SK-N-SH (cell line): ENCODE results near the gene NPDC1.

Source experiments
- RAD21 ChIP-seq: IDR thresholded peaks from 2 replicates; pipeline ENCODE4 v1.6.1; 2012; ENCODE audit warnings: mild to moderate bottlenecking, low read length
- TF ChIP-seq, protein P1 (sequence below): fragments of 200-600 bp; sonication (generic); IDR thresholded peaks from 2 replicates; pipeline ENCODE4 v1.6.1; 2017; ENCODE audit warnings: antibody characterized with exemption, mild to moderate bottlenecking, moderate library complexity

DNA sequence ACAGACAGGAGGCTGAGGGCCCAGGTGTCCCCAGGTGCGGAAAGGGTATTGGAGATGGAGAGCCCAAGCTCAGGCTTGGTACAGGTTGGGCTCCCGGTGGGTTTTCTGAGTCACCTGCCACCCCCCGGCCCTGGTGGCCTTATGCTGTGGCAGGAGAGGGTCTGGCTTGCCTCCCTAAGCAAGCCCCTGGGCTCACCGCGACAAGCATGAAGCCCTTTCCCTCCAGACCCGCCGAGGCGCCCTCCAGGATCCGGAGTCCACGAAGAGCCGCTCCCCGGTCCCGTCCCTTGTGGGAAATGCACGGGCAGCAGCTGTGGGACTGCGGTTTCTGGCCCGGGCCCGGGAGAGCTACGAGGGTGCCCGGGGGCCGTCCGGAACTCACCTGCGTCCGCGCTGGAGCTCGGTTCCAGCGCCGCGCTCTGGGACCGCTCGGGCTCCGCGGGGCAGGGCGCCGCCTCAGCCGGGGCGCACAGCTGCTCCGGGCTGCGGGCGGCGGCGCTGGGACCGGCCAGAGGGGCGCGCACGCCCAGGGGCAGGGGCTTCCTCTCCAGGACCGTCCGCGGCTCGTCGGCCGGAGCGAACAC is 23.6 kb upstream of the NPDC1 start:
- TF ChIP-seq, protein P1, sequence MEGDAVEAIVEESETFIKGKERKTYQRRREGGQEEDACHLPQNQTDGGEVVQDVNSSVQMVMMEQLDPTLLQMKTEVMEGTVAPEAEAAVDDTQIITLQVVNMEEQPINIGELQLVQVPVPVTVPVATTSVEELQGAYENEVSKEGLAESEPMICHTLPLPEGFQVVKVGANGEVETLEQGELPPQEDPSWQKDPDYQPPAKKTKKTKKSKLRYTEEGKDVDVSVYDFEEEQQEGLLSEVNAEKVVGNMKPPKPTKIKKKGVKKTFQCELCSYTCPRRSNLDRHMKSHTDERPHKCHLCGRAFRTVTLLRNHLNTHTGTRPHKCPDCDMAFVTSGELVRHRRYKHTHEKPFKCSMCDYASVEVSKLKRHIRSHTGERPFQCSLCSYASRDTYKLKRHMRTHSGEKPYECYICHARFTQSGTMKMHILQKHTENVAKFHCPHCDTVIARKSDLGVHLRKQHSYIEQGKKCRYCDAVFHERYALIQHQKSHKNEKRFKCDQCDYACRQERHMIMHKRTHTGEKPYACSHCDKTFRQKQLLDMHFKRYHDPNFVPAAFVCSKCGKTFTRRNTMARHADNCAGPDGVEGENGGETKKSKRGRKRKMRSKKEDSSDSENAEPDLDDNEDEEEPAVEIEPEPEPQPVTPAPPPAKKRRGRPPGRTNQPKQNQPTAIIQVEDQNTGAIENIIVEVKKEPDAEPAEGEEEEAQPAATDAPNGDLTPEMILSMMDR, result no peak
- TF ChIP-seq RAD21, result no peak
